HG03097 (cell line): ENCODE results near the gene ZNF408.
"Not testable (repeated sequence)": the region's sequence is repeated elsewhere in the genome, so short reads cannot be mapped to it uniquely, and the experiment has no call there.

Experiments used
- ATAC-seq: cut with Tn5 transposase; IDR thresholded peaks from one replicate; pipeline ENCODE4 v1.9.1; 2021; ENCODE audit not compliant: unreplicated experiment, low FRiP score

The ZNF408 gene

GRCh38 chr11:46695345-46696211, 5.3 kb upstream of the ZNF408 start:
- ATAC-seq = no peak

GRCh38 chr11:46696212-46696558, 4.6 kb upstream of the ZNF408 start:
- ATAC-seq = no peak

GRCh38 chr11:46697303-46697702, 3.5 kb upstream of the ZNF408 start:
- ATAC-seq = no peak

- ATAC-seq = no peak
Measured at GRCh38 chr11:46697723-46698122, 3.1 kb upstream of the ZNF408 start.

- ATAC-seq = no peak
Measured at GRCh38 chr11:46698597-46698996, 2.2 kb upstream of the ZNF408 start.

GRCh38 chr11:46701078-46701654, 335 bp downstream of the ZNF408 start:
- ATAC-seq = no peak

GRCh38 chr11:46705070-46705688, 4.3 kb downstream of the ZNF408 start:
- ATAC-seq = no peak

GRCh38 chr11:46706886-46707285, 6.1 kb downstream of the ZNF408 start:
- no peak for ATAC-seq

- not testable (repeated sequence) for ATAC-seq
Measured at GRCh38 chr11:46709351-46709750, 8.5 kb downstream of the ZNF408 start.

GRCh38 chr11:46710821-46711269, 10.0 kb downstream of the ZNF408 start:
- no peak for ATAC-seq

- ATAC-seq = no peak
Measured at GRCh38 chr11:46711303-46711702, 10.5 kb downstream of the ZNF408 start.

GRCh38 chr11:46712874-46713576, 12.2 kb downstream of the ZNF408 start:
- no peak for ATAC-seq

GRCh38 chr11:46717825-46718154, 17.0 kb downstream of the ZNF408 start:
- not testable (repeated sequence) for ATAC-seq

GRCh38 chr11:46718155-46719019, 17.6 kb downstream of the ZNF408 start:
- ATAC-seq = no peak

- ATAC-seq = no peak
Measured at GRCh38 chr11:46719048-46719542, 18.3 kb downstream of the ZNF408 start, which contains the start of gene F2. Gene F2, plus strand, starts transcription at chr11:46719213. Its CDS starts 23 bp downstream, at chr11:46719236.

- ATAC-seq = no peak
Measured at GRCh38 chr11:46719543-46720218, 18.9 kb downstream of the ZNF408 start.

GRCh38 chr11:46721286-46721685, 20.5 kb downstream of the ZNF408 start:
- ATAC-seq = no peak

GRCh38 chr11:46722566-46723358, 21.9 kb downstream of the ZNF408 start:
- ATAC-seq = no peak

- no peak for ATAC-seq
Measured at GRCh38 chr11:46723359-46723680, 22.5 kb downstream of the ZNF408 start.
